GM19328 (cell line): ENCODE measurements around the gene ITK.
A peak's percentile ranks its signal among the peaks of the same experiment; 100 is the strongest.

Experiments
- ATAC-seq: cut with Tn5 transposase; IDR thresholded peaks from one replicate; pipeline ENCODE4 v1.9.1; 2021; ENCODE audit warnings: mild to moderate bottlenecking, moderate library complexity; ENCODE audit not compliant: unreplicated experiment

ITK gene

GRCh38 chr5:157180374-157181264 is at the start of gene ITK:
Gene ITK (plus strand): TSS chr5:157180840. CDS start chr5:157180978, 138 bp downstream.
- no peak for ATAC-seq

- no peak for ATAC-seq
Measured at GRCh38 chr5:157130925-157131324, 49.7 kb upstream of the ITK start.

- no peak for ATAC-seq
Measured at GRCh38 chr5:157132281-157132612, 48.4 kb upstream of the ITK start.

GRCh38 chr5:157137691-157138090 is 42.9 kb upstream of the ITK start:
- ATAC-seq = no peak

GRCh38 chr5:157142317-157143126 is 38.1 kb upstream of the ITK start, which contains the start of gene MED7:
Gene MED7 (minus strand): TSS chr5:157142865. CDS start chr5:157139431, 3,434 bp downstream.
- ATAC-seq = peak; percentile 100

GRCh38 chr5:157143127-157143971 is 37.3 kb upstream of the ITK start:
- peak; percentile 31 for ATAC-seq

GRCh38 chr5:157148734-157149615 is 31.7 kb upstream of the ITK start:
- peak; percentile 72 for ATAC-seq

- no peak for ATAC-seq
Measured at GRCh38 chr5:157150995-157151394, 29.6 kb upstream of the ITK start.

- no peak for ATAC-seq
Measured at GRCh38 chr5:157155297-157155696, 25.3 kb upstream of the ITK start.

- no peak for ATAC-seq
Measured at GRCh38 chr5:157157293-157157891, 23.2 kb upstream of the ITK start.

- no peak for ATAC-seq
Measured at GRCh38 chr5:157159209-157159751, 21.4 kb upstream of the ITK start.

- no peak for ATAC-seq
Measured at GRCh38 chr5:157160001-157160400, 20.6 kb upstream of the ITK start.

- no peak for ATAC-seq
Measured at GRCh38 chr5:157161996-157162395, 18.6 kb upstream of the ITK start.

- ATAC-seq = no peak
Measured at GRCh38 chr5:157162919-157163510, 17.6 kb upstream of the ITK start.

- ATAC-seq = no peak
Measured at GRCh38 chr5:157164521-157164920, 16.1 kb upstream of the ITK start.

GRCh38 chr5:157165261-157165660 is 15.4 kb upstream of the ITK start:
- no peak for ATAC-seq

GRCh38 chr5:157165668-157166067 is 15.0 kb upstream of the ITK start:
- no peak for ATAC-seq

- ATAC-seq = no peak
Measured at GRCh38 chr5:157166214-157167213, 14.1 kb upstream of the ITK start, which contains the start of gene GARIN3. Gene GARIN3 (minus strand): TSS chr5:157166264. CDS start chr5:157166168, 96 bp downstream.
